K562 (cell line): ENCODE measurements around the gene VEGFB. TPM values are rescaled to one million over a fixed set of nuclear protein-coding genes. Genes with fewer than 3 reads are reported as not detected.
A peak's percentile ranks its signal among the peaks of the same experiment; 100 is the strongest.

Experiments used
- CXXC5 ChIP-seq: fragments of 250-450 bp; sonication (Bioruptor Pico); IDR thresholded peaks from 2 replicates; pipeline ENCODE4 v1.8.0; 2022; ENCODE audit warnings: inconsistent platforms, mild to moderate bottlenecking, moderate library complexity
- FOXA3 ChIP-seq, 2 experiments: fragments of 450-650 bp in 1 of 2; sonication (generic) in 1 of 2; formaldehyde crosslinking; IDR thresholded peaks in 1 of 2; conservative IDR thresholded peaks in 1 of 2; 2 replicates each; pipeline versions ENCODE4 v1.4.0 to v1.8.0; 2020 to 2022; ENCODE audit warnings: mild to moderate bottlenecking in 2 of 2, missing genetic modification reagents in 1 of 2
- KAT7 ChIP-seq: sonication (generic); formaldehyde crosslinking; IDR thresholded peaks from 2 replicates; pipeline ENCODE4 v1.8.0; 2022; ENCODE audit warnings: missing genetic modification reagents, mild to moderate bottlenecking, borderline replicate concordance
- MYNN ChIP-seq, 2 experiments: sonication (generic); formaldehyde crosslinking in 1 of 2; IDR thresholded peaks; 2 replicates each; pipeline versions ENCODE4 v1.5.0 to v1.6.1; 2016 to 2020; ENCODE audit warnings: antibody characterized with exemption in 1 of 2, missing genetic modification reagents in 1 of 2
- NR1H2 ChIP-seq: sonication (generic); formaldehyde crosslinking; IDR thresholded peaks from 2 replicates; pipeline ENCODE4 v1.4.0; 2020; ENCODE audit warnings: mild to moderate bottlenecking, missing genetic modification reagents
- PHF21A ChIP-seq: fragments of 450-650 bp; IDR thresholded peaks from 2 replicates; pipeline ENCODE4 v1.6.1; 2017; ENCODE audit warnings: low read depth, borderline replicate concordance
- POLR2A ChIP-seq: fragments of 450-650 bp; conservative IDR thresholded peaks from 2 replicates; pipeline ENCODE4 v1.6.1; 2016
- U2AF1 ChIP-seq: fragments of 200-400 bp; formaldehyde crosslinking; optimal IDR thresholded peaks from 2 replicates; pipeline ENCODE3; 2017; ENCODE audit warnings: mild to moderate bottlenecking, low read depth, low read length, moderate library complexity
- ZNF263 ChIP-seq: sonication (generic); formaldehyde crosslinking; IDR thresholded peaks from 2 replicates; pipeline ENCODE4 v1.8.0; 2022; ENCODE audit warnings: mild to moderate bottlenecking, missing genetic modification reagents, borderline replicate concordance
- ZNF551 ChIP-seq: fragments of 250-450 bp; sonication (Bioruptor Pico); IDR thresholded peaks from 2 replicates; pipeline ENCODE4 v1.5.0; 2021; ENCODE audit warnings: mild to moderate bottlenecking, moderate library complexity
- polyA plus RNA-seq, 8 experiments: library from polyadenylated mRNA; depleted of rRNA in 4 of 8; stranded (reverse) in 5 of 8; unstranded in 3 of 8; fragments of >200 nt; fragmentation: Nextera tagmentation in 2 of 8; fragmentation: Illumina TruSeq in 1 of 8; extraction: Ambion mirVana in 2 of 8; extraction: Trizol in 1 of 8; gene quantifications; 2 replicates each; pipeline versions ENCODE4 v1.2.1 to v1.2.3, GENCODE V29; 2011 to 2014; ENCODE audit warnings: inconsistent platforms in 1 of 8, missing spikeins in 1 of 8
- total RNA-seq, 7 experiments: library from RNA; depleted of rRNA in 6 of 7; stranded (reverse); fragments of >200 nt in 6 of 7; fragmentation: Illumina TruSeq in 2 of 7; extraction: Trizol in 2 of 7; gene quantifications; 2 replicates each; pipeline versions ENCODE4 v1.2.1 to v1.2.3, GENCODE V29; 2011 to 2021; ENCODE audit warnings: low replicate concordance in 1 of 7
- TF ChIP-seq, protein P1 (sequence below): sonication (generic); formaldehyde crosslinking; IDR thresholded peaks from 2 replicates; pipeline ENCODE4 v1.8.0; 2023; ENCODE audit warnings: mild to moderate bottlenecking, missing genetic modification reagents
- TF ChIP-seq, protein P2 (sequence below): fragments of 450-650 bp; IDR thresholded peaks from 2 replicates; pipeline ENCODE4 v1.6.1; 2018; ENCODE audit warnings: mild to moderate bottlenecking, low read depth; ENCODE audit not compliant: partially characterized antibody
- TF ChIP-seq, protein P3 (sequence below), 3 experiments: IDR thresholded peaks in 2 of 3; conservative IDR thresholded peaks in 1 of 3; 2 replicates each; pipeline ENCODE4 v1.5.1; 2011 to 2012; ENCODE audit warnings: low read length in 3 of 3, mild to moderate bottlenecking in 3 of 3, control low read depth in 2 of 3, improper control_type of control experiment in 1 of 3, inconsistent platforms in 1 of 3, low read depth in 1 of 3, mixed read lengths in 1 of 3, moderate library complexity in 1 of 3; ENCODE audit not compliant: insufficient read depth in 2 of 3
- TF ChIP-seq, protein P4 (sequence below), 2 experiments: fragments of 450-650 bp in 1 of 2; IDR thresholded peaks; 2 replicates each; pipeline ENCODE4 v1.6.1; 2011 to 2017; ENCODE audit warnings: low read depth in 2 of 2, antibody characterized with exemption in 1 of 2, borderline replicate concordance in 1 of 2, low read length in 1 of 2, mild to moderate bottlenecking in 1 of 2, mixed read lengths in 1 of 2; ENCODE audit not compliant: control insufficient read depth in 1 of 2

The VEGFB gene
- total and polyA plus RNA-seq, 9 of the 15 experiments (the other 6 are each of a cell fraction or from before 2014, with no cell fraction given): 11.0 to 83.4 (median 25.7) TPM

DNA sequence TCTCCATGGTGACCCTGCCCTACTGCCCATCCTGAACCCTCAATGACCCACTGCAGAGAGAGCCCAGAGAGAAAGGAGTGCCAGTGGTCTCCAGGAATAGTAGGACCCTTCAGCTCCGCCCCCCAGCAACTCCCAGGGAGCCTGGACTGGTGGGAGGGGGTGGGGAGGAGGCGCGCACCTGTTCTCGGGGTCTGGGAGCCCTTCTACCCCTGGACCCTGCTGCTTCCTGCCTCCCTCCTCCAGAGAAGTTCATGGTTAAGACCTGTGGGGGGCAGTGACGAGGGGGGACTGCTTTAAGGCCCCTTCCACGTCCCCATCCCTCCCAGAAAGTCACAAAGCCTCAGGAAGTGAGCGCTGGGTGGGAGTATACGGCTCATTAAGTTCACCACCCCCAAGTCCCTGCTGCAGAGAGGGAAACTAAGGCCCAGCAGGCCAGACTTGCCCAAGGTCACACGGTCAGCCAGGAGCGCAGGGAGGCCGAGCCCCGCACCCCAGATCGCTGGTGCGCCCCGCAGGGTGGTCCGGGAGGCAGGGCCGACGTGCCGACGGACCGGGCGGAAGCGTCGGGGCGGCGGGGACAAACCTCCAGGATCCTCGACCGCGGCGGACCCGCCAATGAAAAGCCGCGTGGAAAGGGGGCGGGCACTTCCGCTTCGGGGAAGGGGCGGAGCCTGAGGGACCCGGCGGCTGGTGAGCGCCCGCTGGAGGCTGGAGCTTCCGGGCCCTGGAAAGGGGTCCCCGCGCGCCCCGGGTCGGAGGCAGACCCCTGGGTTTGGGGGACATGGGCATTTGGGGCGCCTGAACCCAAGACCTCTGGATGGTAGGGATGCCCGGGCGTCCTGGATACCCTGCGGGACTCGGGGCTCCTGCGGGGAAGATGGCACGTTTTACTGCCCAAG lies 8.5 kb upstream of the VEGFB start, which contains the start of the genes NUDT22 and TRPT1 (continued):
- TF ChIP-seq, protein P1, sequence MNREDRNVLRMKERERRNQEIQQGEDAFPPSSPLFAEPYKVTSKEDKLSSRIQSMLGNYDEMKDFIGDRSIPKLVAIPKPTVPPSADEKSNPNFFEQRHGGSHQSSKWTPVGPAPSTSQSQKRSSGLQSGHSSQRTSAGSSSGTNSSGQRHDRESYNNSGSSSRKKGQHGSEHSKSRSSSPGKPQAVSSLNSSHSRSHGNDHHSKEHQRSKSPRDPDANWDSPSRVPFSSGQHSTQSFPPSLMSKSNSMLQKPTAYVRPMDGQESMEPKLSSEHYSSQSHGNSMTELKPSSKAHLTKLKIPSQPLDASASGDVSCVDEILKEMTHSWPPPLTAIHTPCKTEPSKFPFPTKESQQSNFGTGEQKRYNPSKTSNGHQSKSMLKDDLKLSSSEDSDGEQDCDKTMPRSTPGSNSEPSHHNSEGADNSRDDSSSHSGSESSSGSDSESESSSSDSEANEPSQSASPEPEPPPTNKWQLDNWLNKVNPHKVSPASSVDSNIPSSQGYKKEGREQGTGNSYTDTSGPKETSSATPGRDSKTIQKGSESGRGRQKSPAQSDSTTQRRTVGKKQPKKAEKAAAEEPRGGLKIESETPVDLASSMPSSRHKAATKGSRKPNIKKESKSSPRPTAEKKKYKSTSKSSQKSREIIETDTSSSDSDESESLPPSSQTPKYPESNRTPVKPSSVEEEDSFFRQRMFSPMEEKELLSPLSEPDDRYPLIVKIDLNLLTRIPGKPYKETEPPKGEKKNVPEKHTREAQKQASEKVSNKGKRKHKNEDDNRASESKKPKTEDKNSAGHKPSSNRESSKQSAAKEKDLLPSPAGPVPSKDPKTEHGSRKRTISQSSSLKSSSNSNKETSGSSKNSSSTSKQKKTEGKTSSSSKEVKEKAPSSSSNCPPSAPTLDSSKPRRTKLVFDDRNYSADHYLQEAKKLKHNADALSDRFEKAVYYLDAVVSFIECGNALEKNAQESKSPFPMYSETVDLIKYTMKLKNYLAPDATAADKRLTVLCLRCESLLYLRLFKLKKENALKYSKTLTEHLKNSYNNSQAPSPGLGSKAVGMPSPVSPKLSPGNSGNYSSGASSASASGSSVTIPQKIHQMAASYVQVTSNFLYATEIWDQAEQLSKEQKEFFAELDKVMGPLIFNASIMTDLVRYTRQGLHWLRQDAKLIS (CRISPR knock-in tag): peak; percentile 54; the same call in 1 of the 2 replicates
- TF ChIP-seq, protein P2, sequence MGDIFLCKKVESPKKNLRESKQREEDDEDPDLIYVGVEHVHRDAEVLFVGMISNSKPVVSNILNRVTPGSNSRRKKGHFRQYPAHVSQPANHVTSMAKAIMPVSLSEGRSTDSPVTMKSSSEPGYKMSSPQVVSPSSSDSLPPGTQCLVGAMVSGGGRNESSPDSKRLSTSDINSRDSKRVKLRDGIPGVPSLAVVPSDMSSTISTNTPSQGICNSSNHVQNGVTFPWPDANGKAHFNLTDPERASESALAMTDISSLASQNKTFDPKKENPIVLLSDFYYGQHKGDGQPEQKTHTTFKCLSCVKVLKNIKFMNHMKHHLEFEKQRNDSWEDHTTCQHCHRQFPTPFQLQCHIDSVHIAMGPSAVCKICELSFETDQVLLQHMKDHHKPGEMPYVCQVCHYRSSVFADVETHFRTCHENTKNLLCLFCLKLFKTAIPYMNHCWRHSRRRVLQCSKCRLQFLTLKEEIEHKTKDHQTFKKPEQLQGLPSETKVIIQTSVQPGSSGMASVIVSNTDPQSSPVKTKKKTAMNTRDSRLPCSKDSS: no peak
- TF ChIP-seq POLR2A (peak; percentile 81), KAT7 (CRISPR knock-in tag) (peak; percentile 90), ZNF551 (CRISPR knock-in tag) (no peak), FOXA3 (CRISPR knock-in tag; conservative IDR thresholded peaks at IDR 0.05 in 1 of 2, IDR thresholded peaks at IDR 0.05 in 1 of 2) (peak in 1 of 2 experiments; percentile 48; a peak in 1 of 4 replicates), CXXC5 (CRISPR knock-in tag) (peak; percentile 77), ZNF263 (CRISPR knock-in tag) (no peak), MYNN (IDR thresholded peaks at IDR 0.05) (0 out of 2 replicates have a peak, but pooled peaks have one; percentile 19), MYNN (CRISPR knock-in tag; IDR thresholded peaks at IDR 0.05) (no peak), PHF21A (no peak), NR1H2 (CRISPR knock-in tag) (0 out of 2 replicates have a peak, but pooled peaks have one; percentile 66), U2AF1 (peak; percentile 66)
- TF ChIP-seq, protein P3, sequence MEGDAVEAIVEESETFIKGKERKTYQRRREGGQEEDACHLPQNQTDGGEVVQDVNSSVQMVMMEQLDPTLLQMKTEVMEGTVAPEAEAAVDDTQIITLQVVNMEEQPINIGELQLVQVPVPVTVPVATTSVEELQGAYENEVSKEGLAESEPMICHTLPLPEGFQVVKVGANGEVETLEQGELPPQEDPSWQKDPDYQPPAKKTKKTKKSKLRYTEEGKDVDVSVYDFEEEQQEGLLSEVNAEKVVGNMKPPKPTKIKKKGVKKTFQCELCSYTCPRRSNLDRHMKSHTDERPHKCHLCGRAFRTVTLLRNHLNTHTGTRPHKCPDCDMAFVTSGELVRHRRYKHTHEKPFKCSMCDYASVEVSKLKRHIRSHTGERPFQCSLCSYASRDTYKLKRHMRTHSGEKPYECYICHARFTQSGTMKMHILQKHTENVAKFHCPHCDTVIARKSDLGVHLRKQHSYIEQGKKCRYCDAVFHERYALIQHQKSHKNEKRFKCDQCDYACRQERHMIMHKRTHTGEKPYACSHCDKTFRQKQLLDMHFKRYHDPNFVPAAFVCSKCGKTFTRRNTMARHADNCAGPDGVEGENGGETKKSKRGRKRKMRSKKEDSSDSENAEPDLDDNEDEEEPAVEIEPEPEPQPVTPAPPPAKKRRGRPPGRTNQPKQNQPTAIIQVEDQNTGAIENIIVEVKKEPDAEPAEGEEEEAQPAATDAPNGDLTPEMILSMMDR (IDR thresholded peaks at IDR 0.05 in 2 of 3, conservative IDR thresholded peaks at IDR 0.05 in 1 of 3; ENCODE audit: insufficient read depth in 2 of 3, low read depth in 1 of 3, low read length in 3 of 3): peak; percentile 19 to 38 (median 30); a peak in 3 of 6 replicates
- TF ChIP-seq, protein P4, sequence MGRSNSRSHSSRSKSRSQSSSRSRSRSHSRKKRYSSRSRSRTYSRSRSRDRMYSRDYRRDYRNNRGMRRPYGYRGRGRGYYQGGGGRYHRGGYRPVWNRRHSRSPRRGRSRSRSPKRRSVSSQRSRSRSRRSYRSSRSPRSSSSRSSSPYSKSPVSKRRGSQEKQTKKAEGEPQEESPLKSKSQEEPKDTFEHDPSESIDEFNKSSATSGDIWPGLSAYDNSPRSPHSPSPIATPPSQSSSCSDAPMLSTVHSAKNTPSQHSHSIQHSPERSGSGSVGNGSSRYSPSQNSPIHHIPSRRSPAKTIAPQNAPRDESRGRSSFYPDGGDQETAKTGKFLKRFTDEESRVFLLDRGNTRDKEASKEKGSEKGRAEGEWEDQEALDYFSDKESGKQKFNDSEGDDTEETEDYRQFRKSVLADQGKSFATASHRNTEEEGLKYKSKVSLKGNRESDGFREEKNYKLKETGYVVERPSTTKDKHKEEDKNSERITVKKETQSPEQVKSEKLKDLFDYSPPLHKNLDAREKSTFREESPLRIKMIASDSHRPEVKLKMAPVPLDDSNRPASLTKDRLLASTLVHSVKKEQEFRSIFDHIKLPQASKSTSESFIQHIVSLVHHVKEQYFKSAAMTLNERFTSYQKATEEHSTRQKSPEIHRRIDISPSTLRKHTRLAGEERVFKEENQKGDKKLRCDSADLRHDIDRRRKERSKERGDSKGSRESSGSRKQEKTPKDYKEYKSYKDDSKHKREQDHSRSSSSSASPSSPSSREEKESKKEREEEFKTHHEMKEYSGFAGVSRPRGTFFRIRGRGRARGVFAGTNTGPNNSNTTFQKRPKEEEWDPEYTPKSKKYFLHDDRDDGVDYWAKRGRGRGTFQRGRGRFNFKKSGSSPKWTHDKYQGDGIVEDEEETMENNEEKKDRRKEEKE (IDR thresholded peaks at IDR 0.05; ENCODE audit: borderline replicate concordance in 1 of 2, control insufficient read depth in 1 of 2, low read depth in 2 of 2, low read length in 1 of 2): 0 out of 4 replicates have a peak, but pooled peaks of 1 of the 2 experiments have one; percentile 33
